H9 (cell line): ENCODE data around the gene DPCD. TPM values are rescaled to one million over a fixed set of nuclear protein-coding genes. Genes with fewer than 3 reads are reported as not detected.

ENCODE experiments used
- DNase-seq: peaks from one replicate; pipeline ENCODE4 v3.0.0-alpha.2; 2017
- H2AFZ ChIP-seq: one replicate; pipeline ENCODE4 v1.6.1; 2013; ENCODE audit warnings: mild to moderate bottlenecking, low read length, control low read depth, moderate library complexity
- H2AK5ac ChIP-seq: 2 replicates; pipeline ENCODE4 v1.6.1; 2013; ENCODE audit warnings: low read length, control low read depth, mixed read lengths; ENCODE audit not compliant: insufficient read length
- H2BK120ac ChIP-seq: one replicate; pipeline ENCODE4 v1.6.1; 2013; ENCODE audit warnings: low read depth, mild to moderate bottlenecking, low read length, control low read depth, inconsistent platforms; ENCODE audit not compliant: poor library complexity, severe bottlenecking
- H2BK12ac ChIP-seq: 2 replicates; pipeline ENCODE4 v1.6.1; 2013; ENCODE audit warnings: low read length, control low read depth, mixed read lengths, low read depth; ENCODE audit not compliant: insufficient read length
- H2BK15ac ChIP-seq: 2 replicates; pipeline ENCODE4 v1.6.1; 2013; ENCODE audit warnings: low read depth, low read length, control low read depth
- H2BK20ac ChIP-seq: one replicate; pipeline ENCODE4 v1.6.1; 2013; ENCODE audit warnings: low read depth, mild to moderate bottlenecking, low read length, control low read depth, inconsistent platforms; ENCODE audit not compliant: poor library complexity, severe bottlenecking
- H2BK5ac ChIP-seq: 2 replicates; pipeline ENCODE4 v1.6.1; 2013; ENCODE audit warnings: low read length, control low read depth, mixed read lengths; ENCODE audit not compliant: insufficient read length
- H3K14ac ChIP-seq: 2 replicates; pipeline ENCODE4 v1.6.1; 2013; ENCODE audit warnings: low read length, control low read depth; ENCODE audit not compliant: insufficient read depth
- H3K18ac ChIP-seq: 2 replicates; pipeline ENCODE4 v1.6.1; 2013; ENCODE audit warnings: low read depth, mild to moderate bottlenecking, mixed read lengths, low read length, control low read depth; ENCODE audit not compliant: insufficient read length
- H3K23ac ChIP-seq: 2 replicates; pipeline ENCODE4 v1.6.1; 2013; ENCODE audit warnings: low read length, control low read depth, mixed read lengths, low read depth; ENCODE audit not compliant: insufficient read length
- H3K23me2 ChIP-seq: 2 replicates; pipeline ENCODE4 v1.6.1; 2013; ENCODE audit warnings: low read depth, mild to moderate bottlenecking, mixed read lengths, low read length, control low read depth; ENCODE audit not compliant: insufficient read length, poor library complexity, severe bottlenecking
- H3K27ac ChIP-seq: 2 replicates; pipeline ENCODE4 v1.5.1; 2013; ENCODE audit warnings: low read length, control low read depth, mixed read lengths, low read depth; ENCODE audit not compliant: insufficient read length
- H3K27me3 ChIP-seq: 2 replicates; pipeline ENCODE4 v1.6.1; 2013; ENCODE audit warnings: low read length, control low read depth, inconsistent platforms; ENCODE audit not compliant: insufficient read depth
- H3K4ac ChIP-seq: 2 replicates; pipeline ENCODE4 v1.6.1; 2013; ENCODE audit warnings: low read depth, mild to moderate bottlenecking, control low read depth, inconsistent platforms, low read length, moderate library complexity
- H3K4me1 ChIP-seq: 2 replicates; pipeline ENCODE4 v1.6.1; 2013; ENCODE audit warnings: low read length, control low read depth, inconsistent platforms; ENCODE audit not compliant: insufficient read depth
- H3K4me2 ChIP-seq: 2 replicates; pipeline ENCODE4 v1.6.1; 2013; ENCODE audit warnings: low read length, control low read depth, mixed read lengths; ENCODE audit not compliant: insufficient read length, insufficient read depth
- H3K56ac ChIP-seq: 2 replicates; pipeline ENCODE4 v1.6.1; 2013; ENCODE audit warnings: low read depth, mild to moderate bottlenecking, mixed read lengths, low read length, control low read depth; ENCODE audit not compliant: insufficient read length
- H3K79me1 ChIP-seq: 2 replicates; pipeline ENCODE4 v1.6.1; 2013; ENCODE audit warnings: low read depth, mild to moderate bottlenecking, moderate library complexity, low read length, control low read depth, inconsistent platforms; ENCODE audit not compliant: insufficient read depth, poor library complexity, severe bottlenecking
- H3K79me2 ChIP-seq: 2 replicates; pipeline ENCODE4 v1.6.1; 2013; ENCODE audit warnings: low read length, control low read depth, inconsistent platforms; ENCODE audit not compliant: insufficient read depth
- H3K9ac ChIP-seq: 2 replicates; pipeline ENCODE4 v1.6.1; 2013; ENCODE audit warnings: low read length, control low read depth, mixed read lengths; ENCODE audit not compliant: insufficient read length; ENCODE audit errors: extremely low read depth
- H3K9me3 ChIP-seq: one replicate; pipeline ENCODE4 v1.6.1; 2013; ENCODE audit warnings: low read depth, low read length, inconsistent platforms; ENCODE audit not compliant: control insufficient read depth
- H3T11ph ChIP-seq: one replicate; pipeline ENCODE4 v1.6.1; 2013; ENCODE audit warnings: mild to moderate bottlenecking, low read length, control low read depth, inconsistent platforms
- H4K20me1 ChIP-seq: one replicate; pipeline ENCODE4 v1.6.1; 2013; ENCODE audit not compliant: control insufficient read depth, insufficient read length, insufficient read depth
- H4K5ac ChIP-seq: 2 replicates; pipeline ENCODE4 v1.6.1; 2013; ENCODE audit warnings: low read depth, mild to moderate bottlenecking, mixed read lengths, low read length, control low read depth; ENCODE audit not compliant: insufficient read length
- H4K8ac ChIP-seq: replicated peaks from 2 replicates; pipeline ENCODE4 v1.6.1; 2013; ENCODE audit warnings: low read length, control low read depth, mixed read lengths, low read depth; ENCODE audit not compliant: insufficient read length
- H4K91ac ChIP-seq: 2 replicates; pipeline ENCODE4 v1.6.1; 2013; ENCODE audit warnings: low read depth, mild to moderate bottlenecking, moderate library complexity, mixed read lengths, low read length, control low read depth; ENCODE audit not compliant: insufficient read length
- H3K27ac Mint-ChIP-seq, 3 experiments: 2 replicates in 2 of 3; 3 replicates in 1 of 3; pipeline ENCODE4 v1.8.0; 2020 to 2021; ENCODE audit warnings: mixed read lengths in 3 of 3, mild to moderate bottlenecking in 1 of 3, moderate library complexity in 1 of 3
- H3K27me3 Mint-ChIP-seq: 2 replicates; pipeline ENCODE4 v1.8.0; 2021; ENCODE audit warnings: low read depth, mild to moderate bottlenecking, moderate library complexity, mixed read lengths
- H3K36me3 Mint-ChIP-seq, 3 experiments: 2 replicates in 2 of 3; 3 replicates in 1 of 3; pipeline ENCODE4 v1.8.0; 2020 to 2021; ENCODE audit warnings: low read depth in 3 of 3, mixed read lengths in 3 of 3; ENCODE audit not compliant: insufficient read depth in 1 of 3
- H3K4me1 Mint-ChIP-seq, 2 experiments: 2 replicates each; pipeline ENCODE4 v1.8.0; 2020; ENCODE audit warnings: mixed read lengths in 2 of 2
- H3K4me3 Mint-ChIP-seq, 2 experiments: 2 replicates in 1 of 2; 3 replicates in 1 of 2; pipeline ENCODE4 v1.8.0; 2020 to 2021; ENCODE audit warnings: mild to moderate bottlenecking in 2 of 2, mixed read lengths in 2 of 2, moderate library complexity in 1 of 2
- H3K9me3 Mint-ChIP-seq, 2 experiments: 2 replicates in 1 of 2; 3 replicates in 1 of 2; pipeline ENCODE4 v1.8.0; 2020; ENCODE audit warnings: mild to moderate bottlenecking in 2 of 2, mixed read lengths in 2 of 2, moderate library complexity in 1 of 2
- CTCF ChIP-seq: fragments of 200-600 bp; sonication (generic); conservative IDR thresholded peaks from 3 replicates; pipeline ENCODE4 v1.8.0; 2021; ENCODE audit warnings: antibody characterized with exemption, mild to moderate bottlenecking
- WGBS: extraction: QIAGEN DNeasy Blood & Tissue Kit; methylation state at CpG from one replicate; pipeline ENCODE4 v1.1.7; 2013; ENCODE audit warnings: missing lambda C conversion rate, low lambda C conversion rate, mixed read lengths; ENCODE audit not compliant: insufficient read length; ENCODE audit errors: extremely low coverage; 5-methylcytosine and 5-hydroxymethylcytosine counted together
- total RNA-seq: library from RNA; stranded (reverse); gene quantifications from 2 replicates; pipeline ENCODE4 v1.2.1, GENCODE V29; 2021

Gene DPCD
- total RNA-seq, 1 experiment from 2014 or later, result 21.8 TPM

DNA sequence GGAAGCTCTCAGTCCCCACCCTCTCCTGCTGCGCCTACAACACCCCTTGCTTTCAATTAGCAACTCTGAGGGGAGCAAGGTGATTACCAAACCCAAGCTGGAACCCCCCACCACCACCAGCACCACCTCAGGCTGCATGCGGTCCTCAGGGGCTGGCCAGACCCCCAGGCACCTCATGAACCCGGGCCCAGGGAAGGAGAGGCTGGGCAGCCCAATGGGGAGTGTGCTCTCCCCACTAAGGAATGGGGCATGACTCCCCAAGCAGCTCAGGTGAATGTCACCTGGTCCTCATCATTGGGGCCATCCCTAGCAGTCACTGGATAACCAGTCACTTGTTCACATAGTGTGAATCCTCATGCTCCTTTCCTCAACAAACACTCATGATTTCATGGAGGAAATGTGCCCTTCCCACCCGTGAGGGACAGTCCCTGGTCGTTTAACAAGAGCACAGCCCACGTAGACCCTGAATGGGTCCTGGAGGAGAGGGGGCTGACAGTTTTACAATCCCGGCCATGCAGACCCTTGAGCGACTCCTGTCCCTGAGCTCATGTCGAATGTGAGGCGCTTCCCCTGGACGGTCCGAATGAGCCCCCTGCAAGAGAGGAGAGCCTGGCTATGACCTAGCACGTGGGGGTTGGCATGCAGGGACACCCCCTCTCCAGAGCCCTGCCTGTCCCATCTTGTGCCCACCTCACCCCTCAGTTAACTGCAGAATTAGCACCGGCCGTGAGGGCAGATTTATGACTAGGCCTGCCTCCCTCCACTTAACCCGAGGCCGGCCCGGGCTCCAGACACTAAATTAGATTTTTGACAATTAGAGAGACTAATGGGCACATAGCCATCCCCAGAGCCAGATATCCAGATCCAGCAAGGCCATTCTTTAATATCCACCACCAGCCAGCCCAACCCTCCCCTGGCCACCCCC, 29.2 kb upstream of the DPCD start:
- Histone ChIP-seq H3K56ac (no peak overlapping the region), H3T11ph (no peak overlapping the region), H3K23me2 (no peaks in the 10 kb centered on the region), H3K18ac (no peak overlapping the region), H3K4me1 (no peaks in the 10 kb centered on the region), H2BK5ac (no peak overlapping the region), H3K9ac (no peak overlapping the region), H4K91ac (no peak overlapping the region), H4K5ac (no peak overlapping the region), H3K4me2 (no peak overlapping the region), H2BK15ac (no peak overlapping the region), H3K4ac (no peak overlapping the region), H3K27ac (no peak overlapping the region), H2BK120ac (no peak overlapping the region), H3K79me2 (no peaks in the 10 kb centered on the region), H2AFZ (no peak overlapping the region), H2BK12ac (no peak overlapping the region), H2AK5ac (no peak overlapping the region), H4K20me1 (no peaks in the 10 kb centered on the region), H3K14ac (no peak overlapping the region; the same call in 1 of the 2 replicates), H3K79me1 (no peaks in the 10 kb centered on the region), H3K27me3 (no peaks in the 10 kb centered on the region; the same call in 1 of the 2 replicates), H4K8ac (no peak overlapping the region), H2BK20ac (no peak overlapping the region), H3K9me3 (no peaks in the 10 kb centered on the region), H3K23ac (no peak overlapping the region)
- no peak for TF ChIP-seq CTCF
- Mint-ChIP-seq H3K36me3 (no peaks in the 10 kb centered on the region), H3K4me3 (no peak overlapping the region), H3K9me3 (no peaks in the 10 kb centered on the region), H3K27me3 (peaks cover 16% of the 10 kb centered on the region), H3K27ac (no peak overlapping the region; a peak in 1 of 7 replicates), H3K4me1 (peaks cover 3 to 11% of the 10 kb centered on the region in 2 experiments; a peak in 3 of 4 replicates)
- no CpG with 5 or more reads among the region's 18 CpGs for WGBS
- peak; percentile 17 for DNase-seq
